ENCODE results near the gene TENT4A.

DNA sequence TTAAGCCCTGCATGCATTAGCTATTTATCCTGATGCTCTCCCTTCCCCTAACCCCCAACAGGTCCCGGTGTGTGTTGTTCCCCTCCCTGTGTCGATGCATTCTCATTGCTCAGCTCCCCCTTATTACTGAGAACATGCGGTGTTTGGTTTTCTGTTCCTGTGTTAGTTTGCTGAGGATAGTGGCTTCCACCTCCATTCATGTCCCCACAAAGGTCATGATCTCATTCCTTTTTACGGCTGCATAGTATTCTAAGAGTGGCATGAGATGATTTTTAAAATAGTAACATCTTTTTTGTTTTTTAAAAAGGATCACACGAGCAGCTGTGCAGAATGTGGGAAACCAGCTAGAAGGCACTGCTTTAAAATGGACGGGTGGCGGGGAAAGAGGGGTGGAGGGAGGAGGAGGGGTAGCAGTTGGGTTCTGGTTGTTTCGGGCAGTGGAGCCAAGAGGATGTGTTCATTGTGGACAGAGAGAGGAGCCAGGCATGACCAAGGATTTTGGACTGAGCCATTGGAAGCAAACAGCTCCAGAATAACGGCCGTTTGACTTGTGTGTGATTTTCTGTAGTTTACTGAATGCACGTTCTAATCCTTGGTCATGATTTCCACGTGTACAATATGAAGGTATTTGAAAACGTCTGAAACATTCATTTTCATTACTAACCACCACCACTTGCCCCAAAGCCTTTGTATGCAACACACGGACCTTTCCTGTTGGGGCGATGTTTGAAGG is 1.7 kb upstream of the TENT4A start:
- TF ChIP-seq POLR2AphosphoS5 (IDR thresholded peaks at IDR 0.05; ENCODE audit: borderline replicate concordance, low read depth, low read length) (no peak), EZH2 (IDR thresholded peaks at IDR 0.05) (no peak)

Measured in SK-N-MC (cell line).